ENCODE results near the gene ATP5ME. TPM values are rescaled to one million over a fixed set of nuclear protein-coding genes. Genes with fewer than 3 reads are reported as not detected.
A peak's percentile ranks its signal among the peaks of the same experiment; 100 is the strongest.

ATP5ME gene
- total and polyA plus RNA-seq, 2 of the 13 experiments (the other 11 are each of a cell fraction or from before 2014, with no cell fraction given): 305 to 753 TPM

GRCh38 chr4:663438-664428, 10.3 kb downstream of the ATP5ME start (continued):
- TF ChIP-seq ZBTB44 (CRISPR knock-in tag; IDR thresholded peaks at IDR 0.05): no peak
- peak; percentile 27; the same call in 1 of the 2 replicates for TF ChIP-seq ZFX (CRISPR knock-in tag; IDR thresholded peaks at IDR 0.05; ENCODE audit: low read depth)
- TF ChIP-seq RFX1 (IDR thresholded peaks at IDR 0.05): no peak
- TF ChIP-seq ZNF598 (CRISPR knock-in tag; IDR thresholded peaks at IDR 0.05; ENCODE audit: borderline replicate concordance): no peak
- TF ChIP-seq ZNF562 (CRISPR knock-in tag; IDR thresholded peaks at IDR 0.05; ENCODE audit: borderline replicate concordance): no peak
- TF ChIP-seq ZBTB2 (CRISPR knock-in tag; IDR thresholded peaks at IDR 0.05; ENCODE audit: low read depth): 0 out of 2 replicates have a peak, but pooled peaks have one; percentile 23
- no peak for TF ChIP-seq MAZ (IDR thresholded peaks at IDR 0.05; ENCODE audit: borderline replicate concordance, low read depth, low read length)
- 0 out of 2 replicates have a peak, but pooled peaks have one; percentile 63 for TF ChIP-seq MAZ (CRISPR knock-in tag; IDR thresholded peaks at IDR 0.05; ENCODE audit: low read depth)
- TF ChIP-seq ZNF143 (CRISPR knock-in tag; IDR thresholded peaks at IDR 0.05): no peak
- 0 out of 2 replicates have a peak, but pooled peaks have one; percentile 11 for TF ChIP-seq TFE3 (CRISPR knock-in tag; IDR thresholded peaks at IDR 0.05)
- TF ChIP-seq NBN (conservative IDR thresholded peaks at IDR 0.05): no peak
- no peak for TF ChIP-seq SALL1 (CRISPR knock-in tag; IDR thresholded peaks at IDR 0.05)
- TF ChIP-seq, protein P1, sequence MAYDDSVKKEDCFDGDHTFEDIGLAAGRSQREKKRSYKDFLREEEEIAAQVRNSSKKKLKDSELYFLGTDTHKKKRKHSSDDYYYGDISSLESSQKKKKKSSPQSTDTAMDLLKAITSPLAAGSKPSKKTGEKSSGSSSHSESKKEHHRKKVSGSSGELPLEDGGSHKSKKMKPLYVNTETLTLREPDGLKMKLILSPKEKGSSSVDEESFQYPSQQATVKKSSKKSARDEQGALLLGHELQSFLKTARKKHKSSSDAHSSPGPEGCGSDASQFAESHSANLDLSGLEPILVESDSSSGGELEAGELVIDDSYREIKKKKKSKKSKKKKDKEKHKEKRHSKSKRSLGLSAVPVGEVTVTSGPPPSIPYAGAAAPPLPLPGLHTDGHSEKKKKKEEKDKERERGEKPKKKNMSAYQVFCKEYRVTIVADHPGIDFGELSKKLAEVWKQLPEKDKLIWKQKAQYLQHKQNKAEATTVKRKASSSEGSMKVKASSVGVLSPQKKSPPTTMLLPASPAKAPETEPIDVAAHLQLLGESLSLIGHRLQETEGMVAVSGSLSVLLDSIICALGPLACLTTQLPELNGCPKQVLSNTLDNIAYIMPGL (CRISPR knock-in tag; IDR thresholded peaks at IDR 0.05; ENCODE audit: borderline replicate concordance in 1 of 2, low read depth in 1 of 2): peak in 1 of 2 experiments; percentile 19; a peak in 1 of 4 replicates
- no peak for TF ChIP-seq TCF7L2 (IDR thresholded peaks at IDR 0.05; ENCODE audit: low read depth, low read length)
- no peak for TF ChIP-seq SNAI1 (CRISPR knock-in tag; IDR thresholded peaks at IDR 0.05; ENCODE audit: borderline replicate concordance)
- TF ChIP-seq ZFP41 (CRISPR knock-in tag; IDR thresholded peaks at IDR 0.05; ENCODE audit: borderline replicate concordance): no peak
- TF ChIP-seq SPEN (CRISPR knock-in tag; IDR thresholded peaks at IDR 0.05; ENCODE audit: low read depth): no peak
- TF ChIP-seq ZSCAN9 (CRISPR knock-in tag; IDR thresholded peaks at IDR 0.05; ENCODE audit: borderline replicate concordance): no peak
- peak; percentile 75 for TF ChIP-seq NR2C2 (CRISPR knock-in tag; IDR thresholded peaks at IDR 0.05; ENCODE audit: borderline replicate concordance)
- peak; percentile 96 for TF ChIP-seq ZNF335 (CRISPR knock-in tag; IDR thresholded peaks at IDR 0.05)

Data from HepG2 (cell line).